Right ventricle myocardium superior (tissue), 1 donor: Measurements from ENCODE around the gene HOXA3. TPM values are rescaled to one million over a fixed set of nuclear protein-coding genes. Genes with fewer than 3 reads are reported as not detected.

Source experiments
- ATAC-seq: fragments of 200-7000 bp; cut with Tn5 transposase; one replicate; pipeline ENCODE4 v1.9.1; 2020; ENCODE audit warnings: mild to moderate bottlenecking; ENCODE audit not compliant: poor library complexity
- DNase-seq: peaks from one replicate; pipeline ENCODE4 v3.0.0-alpha.2; 2020
- intact Hi-C: fragments of 100-400 bp; cut with DNase I; formaldehyde crosslinking; loops from one replicate; pipeline ENCODE4 v1.11.2; 2022
- total RNA-seq: library from RNA; stranded (reverse); fragmentation: NEBNext Ultra II Directional; extraction: Animal tissue kit (Norgen Biotek cat#: 25700); gene quantifications from one replicate; pipeline ENCODE4 v1.2.1, GENCODE V29; 2021
- donor health status: DM: no; HTN: yes; CAD: no; lungs with severe emphysema.

The HOXA3 gene
- total RNA-seq, 1 donor from 2014 or later = 0.35 TPM

DNA sequence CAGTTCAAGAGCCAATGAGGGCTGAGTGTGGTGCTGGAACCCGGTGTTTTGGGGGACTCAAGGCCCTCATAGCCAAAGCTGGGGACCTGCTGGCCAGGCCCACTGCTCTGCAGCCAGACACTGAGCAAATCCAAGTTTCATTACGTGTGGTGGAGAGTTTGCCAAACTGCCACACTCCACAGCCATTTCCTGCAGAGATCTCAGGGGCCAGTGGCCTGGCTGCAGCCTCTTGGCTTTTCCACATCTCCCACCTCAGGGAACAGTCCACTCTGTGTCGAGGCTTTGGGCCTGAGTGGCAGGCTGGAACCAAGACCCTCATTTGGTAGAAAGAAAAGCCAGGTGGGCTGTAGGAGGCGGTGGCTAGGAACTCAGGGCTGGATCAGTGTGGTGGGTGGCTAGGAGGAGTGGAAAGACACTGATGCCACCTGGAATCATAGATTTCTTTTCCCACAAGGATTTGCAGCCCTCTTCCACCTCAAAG, 29.5 kb upstream of the HOXA3 start:
- intact Hi-C loops = no loop called here
- ATAC-seq (no peak), DNase-seq (no peak)

DNA sequence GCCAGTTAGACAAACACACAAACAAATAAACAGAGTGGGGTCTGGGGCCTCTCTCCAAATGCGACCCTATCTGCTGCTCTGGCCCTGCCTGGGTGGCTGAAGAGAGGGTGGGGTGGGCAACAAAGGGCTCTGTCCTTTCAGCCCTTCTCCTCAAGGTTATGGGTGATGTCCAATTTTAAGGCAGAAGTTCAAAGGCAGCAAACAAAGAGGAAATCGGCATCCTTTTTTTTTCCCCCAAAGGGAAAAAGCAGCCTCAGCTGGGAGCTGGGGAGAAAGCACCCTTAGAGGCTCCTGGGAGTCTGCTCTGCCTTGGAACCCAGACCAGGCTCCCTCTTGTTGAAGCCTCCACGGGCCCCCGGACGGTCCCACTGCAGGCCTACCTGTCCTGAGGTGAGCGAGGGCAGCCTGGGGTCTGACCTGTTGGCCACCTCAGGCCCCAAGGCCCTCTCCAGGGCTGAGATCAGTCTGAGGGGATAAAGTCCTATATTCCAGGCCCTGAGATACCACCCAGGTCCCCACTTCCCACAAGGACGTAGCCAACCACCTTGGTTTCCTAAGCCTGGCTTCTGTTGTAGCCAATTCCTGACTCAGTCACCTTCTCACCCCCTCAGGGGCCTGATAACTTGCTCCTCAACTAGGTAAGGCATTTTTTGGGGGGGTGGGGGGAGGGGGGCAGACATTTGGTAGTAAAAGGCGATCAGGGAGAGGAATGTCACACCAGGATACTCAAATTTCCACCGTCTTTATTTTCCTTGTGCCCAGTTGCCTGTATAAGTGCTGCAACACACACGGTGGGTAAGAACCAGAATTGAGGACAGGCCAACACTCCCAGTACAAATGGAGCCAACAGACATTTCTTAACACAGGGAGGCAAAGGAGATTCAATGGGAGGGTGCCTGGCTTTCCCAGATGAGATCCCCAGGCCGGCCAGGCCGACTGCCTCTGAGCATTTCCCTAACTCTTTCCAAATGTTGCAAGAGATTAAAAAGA, 28.3 kb upstream of the HOXA3 start:
- no peak for DNase-seq
- ATAC-seq = no peak
- intact Hi-C loops = no loop called here

GRCh38 chr7:27179503-27180430, 27.4 kb upstream of the HOXA3 start:
- ATAC-seq (peak; percentile 74), DNase-seq (peak; percentile 78)
- intact Hi-C loops = no loop called here

DNA sequence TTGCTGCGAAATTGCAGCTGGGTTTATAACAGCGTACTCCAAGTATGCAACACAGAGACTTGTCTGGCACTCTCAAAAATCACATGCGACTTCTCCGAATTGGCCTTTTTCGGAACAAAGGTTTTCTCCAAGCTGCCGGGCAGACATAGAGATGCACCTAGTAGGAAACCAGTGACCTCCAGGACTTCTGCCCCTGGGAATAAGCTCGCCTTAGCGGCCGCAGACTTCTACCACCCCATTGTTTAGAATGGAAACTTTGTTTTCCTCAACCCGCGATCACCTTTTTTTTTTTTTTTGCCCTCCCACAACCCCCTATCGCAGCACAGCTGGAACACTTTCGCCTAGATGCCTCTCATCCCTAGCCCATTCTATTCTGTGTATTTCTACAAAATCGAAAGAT, 26.6 kb upstream of the HOXA3 start:
- no peak for DNase-seq
- ATAC-seq = no peak
- intact Hi-C loops = no loop called here

DNA sequence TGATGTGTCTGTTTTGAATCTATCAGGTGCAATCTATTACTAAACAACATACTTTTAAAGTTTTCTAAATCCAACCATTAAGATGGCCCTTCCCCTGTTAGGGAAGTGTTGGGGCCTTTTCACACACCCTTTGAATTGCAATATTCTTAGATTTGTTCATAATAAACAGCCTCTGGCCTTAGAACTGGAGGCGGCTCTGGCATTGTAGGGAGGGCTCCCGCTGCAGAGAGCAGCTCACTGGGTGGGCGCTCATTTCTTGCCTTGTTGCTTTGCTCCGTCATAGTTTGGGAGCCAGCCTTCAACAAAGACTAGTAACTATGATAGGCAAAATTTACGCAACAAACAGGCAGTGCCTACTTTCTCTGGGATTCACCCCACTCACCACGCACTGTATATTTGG, 26.0 kb upstream of the HOXA3 start:
- DNase-seq (no peak), ATAC-seq (no peak)
- intact Hi-C loops = no loop called here

DNA sequence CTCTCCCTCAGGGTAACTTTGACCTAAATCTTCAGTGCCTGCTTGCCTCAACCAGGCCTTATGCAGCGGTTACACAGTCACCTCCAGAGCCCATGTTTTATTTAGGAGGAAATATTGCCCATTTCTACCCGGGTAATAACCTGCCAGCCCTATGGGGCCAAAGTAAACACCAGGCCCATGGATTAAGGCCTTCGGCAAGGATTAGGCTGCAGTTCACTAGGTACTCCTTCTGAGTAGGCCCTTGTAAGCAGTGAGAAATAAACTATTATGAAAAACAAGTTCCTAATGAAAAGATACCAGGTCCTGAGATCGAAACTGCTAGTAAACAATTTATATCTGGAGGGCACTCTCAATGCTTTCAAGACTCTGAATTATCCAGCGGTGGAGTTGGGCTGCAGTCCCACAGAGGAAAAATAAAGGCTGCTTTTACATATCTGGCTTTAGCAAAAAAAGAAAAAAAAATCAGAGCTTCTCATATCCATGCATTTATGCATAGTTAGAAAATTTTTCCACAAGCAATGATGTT, 25.5 kb upstream of the HOXA3 start:
- intact Hi-C loops = no loop called here
- ATAC-seq (no peak), DNase-seq (no peak)

GRCh38 chr7:27176962-27177794, 24.8 kb upstream of the HOXA3 start:
- no peak for ATAC-seq
- DNase-seq = no peak
- intact Hi-C loops = no loop called here

DNA sequence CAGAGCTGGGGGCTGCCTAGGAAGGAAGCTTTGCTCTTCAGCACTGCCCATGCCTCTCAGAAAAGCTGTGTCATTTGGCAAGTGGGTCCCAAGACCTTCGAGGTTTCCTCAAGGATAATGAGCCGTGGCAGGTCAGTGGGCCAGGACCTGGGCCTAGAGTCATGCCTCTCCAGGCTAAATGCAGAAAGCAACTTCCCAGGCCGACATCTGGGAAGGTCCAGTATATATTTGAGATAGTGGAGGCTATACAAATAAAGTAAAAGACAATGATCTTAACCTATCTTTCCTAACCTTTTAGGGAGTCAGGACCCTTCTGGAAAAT, 24.1 kb upstream of the HOXA3 start:
- intact Hi-C loops = no loop called here
- ATAC-seq = no peak
- no peak for DNase-seq

- DNase-seq = no peak
- ATAC-seq = no peak
- intact Hi-C loops = no loop called here
Observed at GRCh38 chr7:27175626-27176523, 23.5 kb upstream of the HOXA3 start.

DNA sequence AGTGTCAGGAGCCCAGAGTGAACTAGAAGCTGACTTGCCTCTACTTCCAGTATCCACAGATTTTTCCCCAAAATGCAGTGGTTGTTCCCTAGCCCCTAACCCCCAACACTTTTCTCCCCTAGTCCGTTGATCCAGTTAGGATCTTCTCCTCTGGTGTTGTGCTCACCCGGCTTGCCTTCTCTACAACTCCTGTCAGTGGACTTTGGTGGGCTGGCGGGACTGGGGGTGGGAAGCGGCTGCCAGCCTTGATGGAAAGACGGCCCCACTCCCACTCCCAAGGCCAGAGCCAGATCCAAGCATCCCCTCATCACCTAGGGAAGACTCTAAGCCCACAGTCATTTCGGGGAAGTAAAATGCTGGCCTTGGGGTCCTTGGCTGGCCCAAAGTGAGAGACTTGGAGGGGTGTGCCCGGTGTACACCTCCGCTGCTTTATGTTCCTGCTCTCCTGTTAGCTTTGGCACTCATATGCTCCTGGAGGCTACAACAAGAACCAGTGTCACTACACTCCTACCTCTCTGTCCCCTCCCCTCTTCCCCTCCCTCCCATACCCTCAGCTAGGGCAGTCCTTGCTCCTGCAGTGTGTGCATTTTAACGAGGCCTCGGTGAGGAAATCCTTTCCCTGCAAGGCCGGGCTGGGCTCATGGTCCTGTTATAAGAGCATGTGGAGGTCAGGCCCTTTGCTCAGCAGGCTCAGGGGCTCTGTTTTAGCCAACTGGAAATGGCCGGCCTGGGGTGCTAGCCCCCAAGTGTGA, 22.7 kb upstream of the HOXA3 start:
- ATAC-seq (no peak), DNase-seq (no peak)
- intact Hi-C loops = no loop called here

DNA sequence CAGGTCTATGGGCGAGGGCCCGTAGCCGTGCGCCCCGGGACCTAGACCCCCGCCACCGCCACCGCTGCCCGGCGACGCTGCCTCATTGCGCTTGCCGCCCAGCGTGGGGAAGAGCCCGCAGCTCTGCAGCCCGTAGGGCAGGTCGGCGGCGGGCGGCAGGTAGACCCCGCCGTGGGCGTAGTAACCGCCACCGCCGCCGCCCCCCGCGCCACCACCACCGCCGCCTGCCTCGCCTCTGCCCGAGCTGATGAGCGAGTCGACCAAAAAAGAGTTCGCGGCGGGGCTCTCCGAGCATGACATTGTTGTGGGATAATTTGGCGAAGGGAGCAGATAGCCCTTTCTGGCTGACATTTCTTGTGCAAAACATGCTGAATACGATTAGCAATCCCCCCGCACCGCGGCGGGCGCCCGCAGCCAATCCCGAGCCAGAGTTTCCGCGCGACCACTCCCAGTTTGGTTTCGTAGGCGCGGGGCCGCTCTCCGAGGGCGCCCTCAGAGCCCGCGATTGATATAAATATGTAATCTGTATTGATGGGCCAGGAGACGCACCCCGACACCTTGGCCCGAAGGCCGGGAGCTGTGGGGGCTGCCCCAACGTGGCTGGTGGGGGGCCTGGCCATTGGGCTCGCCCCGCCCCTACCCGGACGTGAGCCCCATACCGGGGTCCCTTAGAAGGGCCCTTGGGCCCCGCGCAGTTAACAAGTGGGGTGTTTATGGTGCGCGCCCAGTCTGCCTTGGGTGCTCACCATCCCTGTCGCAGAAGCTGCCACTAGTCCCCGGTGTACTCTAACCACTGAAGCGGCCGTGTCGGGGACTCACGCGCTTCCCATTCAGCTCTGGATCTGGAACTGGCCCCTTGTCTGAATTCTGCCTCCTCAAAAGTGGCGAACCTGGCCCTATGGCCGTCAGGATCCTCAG, 21.8 kb upstream of the HOXA3 start, which contains the start of gene HOXA10:
Gene HOXA10 (minus strand): TSS at position 365 of the 918 bp plus-strand sequence. CDS start 14 bp downstream, at position 351.
- ATAC-seq (no peak), DNase-seq (no peak)
- intact Hi-C loops = no loop called here

DNA sequence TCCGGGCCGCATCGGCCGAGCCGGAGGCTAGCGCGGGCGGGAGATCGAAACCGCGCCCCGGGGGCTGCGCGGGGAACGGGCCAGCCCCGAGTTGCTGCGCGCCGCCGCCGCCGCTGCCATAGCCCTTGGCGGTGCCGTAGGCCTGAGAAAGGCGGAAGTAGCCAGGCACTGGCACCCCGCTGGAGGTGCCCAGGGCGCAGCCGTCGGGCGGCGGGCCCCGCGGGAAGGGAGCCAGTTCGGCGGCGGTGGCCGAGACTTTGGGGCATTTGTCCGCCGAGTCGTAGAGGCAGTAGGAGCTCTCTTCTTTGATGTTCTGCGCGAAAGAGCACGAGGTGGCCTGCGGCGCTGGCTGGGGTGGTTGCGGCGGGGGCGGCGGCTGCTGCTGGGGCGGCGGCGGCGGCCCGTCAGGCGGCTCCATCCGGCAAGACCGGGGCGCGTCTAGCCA, 21.1 kb upstream of the HOXA3 start:
- peak; percentile 63 for ATAC-seq
- intact Hi-C loops = no loop called here
- no peak for DNase-seq

DNA sequence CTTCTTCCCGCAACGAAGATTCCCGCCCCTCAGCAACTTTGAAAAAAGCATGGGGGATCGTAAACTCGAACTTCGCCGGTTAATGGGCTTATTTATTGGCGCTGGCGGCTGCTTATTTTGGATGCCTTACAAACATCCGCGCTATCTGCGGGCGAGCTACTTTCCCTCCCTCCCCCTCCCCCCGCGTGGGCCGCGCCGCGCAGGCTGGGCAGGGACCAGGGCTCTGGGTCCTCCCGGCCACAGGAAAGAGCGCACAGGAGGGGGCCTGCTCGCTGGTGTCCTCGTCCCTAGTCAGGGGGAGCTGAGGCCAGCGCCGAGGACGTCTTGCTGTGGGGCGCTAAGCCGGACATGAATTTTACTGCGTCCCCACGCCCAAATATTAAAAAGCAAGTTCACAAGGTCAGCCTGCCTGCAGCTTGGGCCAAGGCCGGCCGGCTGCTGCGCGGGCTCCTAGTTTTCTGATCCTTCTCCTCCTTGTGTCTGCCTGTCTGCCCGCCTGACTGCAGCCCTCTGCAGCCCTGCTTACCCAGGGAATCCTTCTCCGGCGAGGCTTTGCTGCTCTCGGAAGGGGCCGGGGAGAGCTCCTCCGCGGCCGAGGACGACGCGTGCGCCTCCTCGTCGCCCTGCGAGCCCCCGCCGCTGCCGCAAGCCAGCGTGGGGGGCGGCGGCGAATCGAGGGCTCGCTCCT, 20.6 kb upstream of the HOXA3 start:
- DNase-seq (no peak), ATAC-seq (peak; percentile 39)
- intact Hi-C loops = no loop called here

GRCh38 chr7:27172315-27172774, 20.0 kb upstream of the HOXA3 start:
- no peak for ATAC-seq
- intact Hi-C loops = no loop called here
- DNase-seq = no peak
